HG02623 (cell line): ENCODE results near the gene LCE2B.
"Not testable (repeated sequence)": the region's sequence is repeated elsewhere in the genome, so short reads cannot be mapped to it uniquely, and the experiment has no call there.

Experiments
- ATAC-seq: cut with Tn5 transposase; IDR thresholded peaks from one replicate; pipeline ENCODE4 v1.9.1; 2021; ENCODE audit warnings: moderate library complexity; ENCODE audit not compliant: unreplicated experiment

Gene LCE2B, protein sequence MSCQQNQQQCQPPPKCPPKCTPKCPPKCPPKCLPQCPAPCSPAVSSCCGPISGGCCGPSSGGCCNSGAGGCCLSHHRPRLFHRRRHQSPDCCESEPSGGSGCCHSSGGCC

DNA sequence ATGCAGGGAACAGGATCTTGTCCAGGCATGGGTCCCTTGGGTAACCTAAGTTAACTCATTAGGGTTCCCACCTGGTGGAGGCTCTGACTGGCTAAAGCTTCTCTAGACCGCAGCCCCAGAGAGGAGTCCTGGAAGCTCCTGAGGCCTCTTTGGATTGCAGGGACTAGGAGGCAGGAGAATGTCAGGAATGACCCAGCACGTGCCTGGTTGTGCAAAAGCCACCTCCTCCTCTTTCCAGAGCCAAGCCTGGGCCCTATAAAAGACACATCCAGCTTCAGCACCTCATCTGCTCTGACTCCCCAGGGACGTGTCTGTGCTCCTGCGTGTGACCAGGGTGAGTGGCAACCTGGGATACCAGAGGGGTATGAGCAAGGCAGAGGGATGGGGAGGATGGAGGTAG is at the start of gene LCE2B:
TSS of gene LCE2B (plus strand) at position 301 of the 400 bp plus-strand sequence. CDS start 721 bp downstream, outside the sequence.
- not testable (repeated sequence) for ATAC-seq

DNA sequence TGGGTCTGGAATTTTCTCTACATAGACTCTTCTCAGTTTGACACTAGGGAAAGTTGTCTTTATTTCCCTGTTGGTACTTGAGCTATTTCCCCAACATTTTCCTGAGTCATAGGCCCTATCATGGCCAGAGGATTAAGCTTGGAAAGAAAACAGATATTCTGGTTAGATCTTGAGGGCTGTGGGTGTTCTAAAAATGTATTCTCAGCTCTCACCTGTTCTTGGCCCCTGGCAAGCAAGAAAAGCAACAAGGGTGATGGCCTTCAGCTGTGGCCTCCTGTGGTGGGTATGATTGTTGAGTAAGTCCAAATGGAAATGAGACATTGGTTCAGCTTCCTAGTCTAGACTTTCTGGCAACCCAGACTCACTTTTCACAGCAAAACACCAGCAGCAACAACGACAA is 45.6 kb upstream of the LCE2B start:
- no peak for ATAC-seq

DNA sequence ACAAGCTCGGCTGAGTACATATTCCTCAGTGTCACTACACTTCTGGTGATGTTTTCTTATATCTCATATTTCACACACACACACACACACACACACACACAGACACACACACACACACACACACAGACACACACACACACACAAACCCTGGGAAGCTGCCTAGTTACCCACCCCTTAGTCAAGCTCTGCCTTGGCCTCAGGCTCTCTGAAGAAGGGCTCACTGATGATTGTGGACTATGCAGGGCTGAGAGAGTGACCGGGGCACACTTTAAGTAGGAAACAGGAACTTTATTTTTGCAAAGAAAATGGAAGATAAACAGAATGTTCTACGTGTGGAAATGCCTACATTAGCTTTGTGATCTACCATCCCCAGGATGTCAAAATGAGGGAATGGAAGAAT is 42.0 kb upstream of the LCE2B start:
- ATAC-seq = no peak

DNA sequence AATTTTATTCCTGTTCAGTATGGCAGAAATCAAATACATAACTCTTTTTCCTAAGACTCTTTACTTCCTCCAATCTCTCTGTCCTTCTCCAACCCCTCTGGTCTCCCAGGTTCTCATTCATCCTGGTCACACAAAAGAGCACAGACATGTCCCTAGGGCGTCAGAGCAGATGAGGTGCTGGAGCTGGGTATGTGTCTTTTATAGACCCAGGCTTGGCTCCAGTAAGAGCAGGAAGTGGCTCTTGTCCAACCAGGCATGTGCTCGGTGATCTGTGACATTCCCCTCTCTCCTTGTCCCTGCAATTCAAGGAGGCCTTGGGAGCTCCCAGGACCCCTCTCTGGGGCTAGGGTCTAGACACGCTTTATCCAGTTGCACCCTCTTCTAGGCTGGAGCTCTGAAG is 40.8 kb upstream of the LCE2B start:
- no peak for ATAC-seq

DNA sequence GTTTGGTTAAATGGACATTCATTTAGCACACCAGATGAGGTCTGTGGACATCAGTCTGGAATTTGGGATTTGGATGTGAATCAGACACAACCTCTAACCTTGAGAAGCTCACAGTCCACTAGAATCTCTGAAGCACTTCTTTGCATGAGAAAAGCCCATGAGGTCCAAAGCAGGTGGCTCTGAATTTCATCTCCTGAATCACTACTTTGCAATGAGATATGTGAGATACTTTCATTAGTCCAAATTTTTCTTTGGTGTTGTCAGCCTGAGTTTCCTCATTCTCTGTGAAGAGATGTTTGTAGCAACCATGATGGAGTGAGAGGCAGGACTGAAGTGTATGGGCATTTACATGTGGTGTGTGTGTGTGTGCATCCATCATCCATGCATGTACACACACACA is 39.3 kb upstream of the LCE2B start:
- ATAC-seq = no peak

DNA sequence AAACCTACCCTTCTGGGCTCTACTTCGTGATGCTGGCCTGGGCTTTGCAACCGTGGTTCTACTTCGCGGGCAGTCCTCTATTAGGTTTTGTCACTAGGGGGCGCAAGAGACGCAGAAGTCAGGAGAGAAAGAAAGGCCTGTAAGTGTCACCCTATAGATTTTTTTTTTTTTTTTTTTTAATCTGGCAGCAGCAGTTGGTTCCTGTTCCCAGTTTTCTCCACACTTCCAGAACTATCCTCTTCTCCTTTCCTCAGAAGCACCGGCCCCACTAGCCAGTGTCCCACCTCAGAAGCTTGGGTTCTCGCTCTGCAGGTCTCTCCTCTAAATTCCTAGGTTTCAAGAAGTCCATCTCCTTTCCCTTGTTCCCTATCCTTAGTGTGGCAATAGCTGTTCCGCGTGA is 31.8 kb upstream of the LCE2B start:
- no peak for ATAC-seq

DNA sequence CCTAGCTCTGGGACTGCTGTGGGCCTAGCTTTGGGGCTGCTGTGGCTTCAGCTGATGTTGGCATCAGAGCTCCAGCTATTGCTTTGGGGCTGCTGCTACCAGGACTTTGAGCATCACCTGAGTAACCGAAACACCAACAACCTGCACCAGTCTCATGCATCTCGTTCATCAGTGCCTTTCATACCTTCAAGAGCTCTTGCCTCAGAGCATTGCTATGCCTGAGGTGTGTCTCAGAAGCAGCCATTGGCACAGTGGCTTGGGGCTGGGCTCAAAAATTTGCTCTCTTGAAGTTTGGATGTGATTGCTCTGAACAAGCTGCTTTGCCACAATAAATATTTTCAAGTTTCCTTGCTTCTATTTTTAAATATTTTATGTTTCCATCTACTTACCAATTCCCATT is 29.5 kb upstream of the LCE2B start:
- no peak for ATAC-seq

DNA sequence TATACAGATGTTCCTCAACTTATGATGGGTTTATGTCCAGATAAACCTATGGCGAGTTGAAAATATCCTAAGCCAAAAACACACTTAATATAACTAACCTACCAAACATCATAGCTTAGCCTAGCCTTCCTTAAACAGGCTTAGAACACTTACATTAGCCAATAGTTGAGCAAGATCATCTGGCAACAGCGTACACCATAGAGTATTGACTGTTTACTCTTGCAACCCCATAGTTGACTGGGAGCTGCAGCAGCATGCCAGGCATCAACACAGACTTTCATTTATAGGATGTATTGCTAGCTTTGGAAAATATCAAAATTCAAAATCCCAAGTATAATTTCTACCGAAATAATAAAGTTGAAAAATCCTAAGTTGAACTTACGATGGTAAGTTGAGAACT is 28.2 kb upstream of the LCE2B start:
- no peak for ATAC-seq

DNA sequence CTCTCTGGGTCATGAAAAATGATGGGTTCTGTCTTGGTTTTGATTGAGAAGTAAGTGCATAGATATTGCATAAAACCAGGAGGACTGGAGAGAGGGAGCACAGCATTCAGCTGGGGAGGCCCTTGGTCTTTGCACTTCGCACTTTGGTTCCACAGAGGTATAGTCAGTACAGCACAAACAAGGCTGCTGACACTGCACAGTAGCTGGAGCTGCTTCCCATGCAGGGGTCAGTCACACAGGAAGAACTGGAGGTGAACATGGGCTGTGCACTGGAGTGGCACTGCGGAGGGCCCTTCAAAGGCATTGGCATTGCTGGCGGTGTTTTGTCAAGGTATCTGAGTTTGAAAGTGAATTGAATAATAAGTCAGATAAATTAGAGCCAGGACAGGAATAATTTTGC is 27.3 kb upstream of the LCE2B start:
- ATAC-seq = no peak

DNA sequence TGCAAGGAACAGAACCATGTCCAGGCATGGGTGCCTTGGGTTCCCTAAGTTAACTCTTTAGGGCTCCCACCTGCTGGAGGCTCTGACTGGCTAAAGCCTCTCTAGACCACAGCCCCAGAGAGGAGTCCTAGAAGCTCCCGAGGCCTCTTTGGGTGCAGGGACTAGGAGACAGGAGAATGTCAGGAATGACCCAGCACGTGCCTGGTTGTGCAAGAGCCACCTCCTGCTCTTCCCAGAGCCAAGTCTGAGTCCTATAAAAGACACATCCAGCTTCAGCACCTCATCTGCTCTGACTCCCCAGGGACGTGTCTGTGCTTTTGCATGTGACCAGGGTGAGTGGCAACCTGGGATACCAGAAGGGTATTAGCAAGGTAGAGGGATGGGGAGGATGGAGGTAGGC is 22.8 kb upstream of the LCE2B start, which contains the start of gene LCE2D:
TSS of gene LCE2D (plus strand) at position 283 of the 400 bp plus-strand sequence. CDS start 726 bp downstream, outside the sequence.
- no peak for ATAC-seq

DNA sequence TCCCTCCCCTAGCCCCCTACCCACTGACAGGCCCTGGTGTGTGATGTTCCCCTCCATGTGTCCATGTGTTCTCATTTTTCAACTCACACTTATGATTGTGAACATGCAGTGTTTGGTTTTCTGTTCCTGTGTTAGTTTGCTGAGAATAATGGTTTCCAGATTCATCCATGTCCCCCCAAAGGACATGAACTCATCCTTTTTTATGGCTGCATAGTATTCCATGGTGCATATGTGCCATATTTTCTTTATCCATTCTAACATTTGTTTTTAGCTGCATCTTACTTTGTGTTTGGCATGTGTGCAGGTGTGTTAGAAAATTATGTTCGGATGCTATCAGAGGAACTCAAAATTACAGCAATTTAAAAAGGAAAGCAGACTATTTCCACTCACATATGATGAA is 19.8 kb upstream of the LCE2B start:
- not testable (repeated sequence) for ATAC-seq

DNA sequence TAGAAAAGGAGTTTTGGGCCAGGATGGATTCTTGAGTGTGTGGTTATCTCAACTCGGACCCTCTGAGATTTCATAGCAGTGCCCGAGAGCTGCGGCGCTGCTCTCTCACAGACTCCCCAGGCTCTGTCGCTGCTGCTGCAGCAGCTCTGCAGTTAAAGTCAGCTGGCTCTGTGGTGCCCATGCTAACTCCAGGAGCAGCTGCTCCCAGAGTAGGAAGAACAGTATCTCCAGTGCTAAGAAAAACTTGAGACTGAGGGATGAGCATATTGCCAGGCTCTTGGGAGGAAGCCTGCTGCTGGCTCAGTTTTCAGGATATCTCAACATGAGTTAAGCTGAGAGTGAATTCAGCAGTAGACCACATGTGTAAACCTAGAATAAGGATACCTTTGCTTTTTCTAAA is 18.3 kb upstream of the LCE2B start:
- ATAC-seq = no peak

DNA sequence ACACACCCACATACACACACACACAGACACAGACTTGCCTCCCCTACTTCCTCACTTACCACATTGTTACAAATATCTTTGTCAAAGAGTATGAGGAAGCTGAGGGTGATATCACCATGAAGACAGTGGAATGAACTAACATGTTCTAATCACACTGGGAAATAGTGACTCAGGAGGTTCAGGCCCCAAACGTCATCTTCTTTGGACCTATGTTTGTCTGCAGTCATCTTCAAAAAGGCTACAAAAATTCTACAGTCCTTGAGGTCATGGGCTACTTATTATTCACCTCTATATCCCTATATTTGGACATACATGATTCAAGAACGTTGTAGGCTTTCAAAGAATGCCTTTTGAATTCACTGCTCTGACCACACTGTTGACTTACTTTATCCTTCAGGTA is 12.9 kb upstream of the LCE2B start:
- no peak for ATAC-seq

DNA sequence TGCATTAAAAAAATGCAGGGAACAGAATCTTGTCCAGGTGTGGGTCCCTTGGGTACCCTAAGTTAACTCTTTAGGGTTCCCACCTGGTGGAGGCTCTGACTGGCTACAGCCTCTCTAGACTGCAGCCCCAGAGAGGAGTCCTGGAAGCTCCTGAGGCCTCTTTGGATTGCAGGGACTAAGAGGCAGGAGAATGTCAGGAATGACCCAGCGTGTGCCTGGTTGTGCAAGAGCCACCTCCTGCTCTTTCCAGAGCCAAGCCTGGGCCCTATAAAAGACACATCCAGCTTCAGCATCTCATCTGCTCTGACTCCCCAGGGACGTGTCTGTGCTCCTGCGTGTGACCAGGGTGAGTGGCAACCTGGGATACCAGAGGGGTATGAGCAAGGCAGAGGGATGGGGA is 10.9 kb upstream of the LCE2B start, which contains the start of gene LCE2C:
TSS of gene LCE2C (plus strand) at position 297 of the 400 bp plus-strand sequence. CDS start 737 bp downstream, outside the sequence.
- not testable (repeated sequence) for ATAC-seq

DNA sequence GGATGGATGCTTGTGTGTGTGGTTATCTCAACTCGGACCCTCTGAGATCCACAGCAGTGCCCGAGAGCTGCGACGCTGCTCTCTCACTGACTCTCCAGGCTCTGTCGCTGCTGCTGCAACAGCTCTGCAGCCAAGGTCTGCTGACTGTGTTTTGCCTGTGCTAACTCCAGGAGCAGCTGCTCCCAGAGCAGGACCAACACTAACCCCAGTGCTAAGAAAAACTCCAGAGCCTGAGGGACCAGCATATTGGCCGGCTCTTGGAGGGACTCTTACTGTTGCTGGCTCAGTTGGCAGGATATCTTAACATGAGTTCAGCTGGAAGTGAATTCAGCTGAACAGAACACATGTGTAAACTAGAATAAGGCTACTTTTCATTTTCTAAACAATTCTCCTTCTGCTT is 6.5 kb upstream of the LCE2B start:
- ATAC-seq = no peak

DNA sequence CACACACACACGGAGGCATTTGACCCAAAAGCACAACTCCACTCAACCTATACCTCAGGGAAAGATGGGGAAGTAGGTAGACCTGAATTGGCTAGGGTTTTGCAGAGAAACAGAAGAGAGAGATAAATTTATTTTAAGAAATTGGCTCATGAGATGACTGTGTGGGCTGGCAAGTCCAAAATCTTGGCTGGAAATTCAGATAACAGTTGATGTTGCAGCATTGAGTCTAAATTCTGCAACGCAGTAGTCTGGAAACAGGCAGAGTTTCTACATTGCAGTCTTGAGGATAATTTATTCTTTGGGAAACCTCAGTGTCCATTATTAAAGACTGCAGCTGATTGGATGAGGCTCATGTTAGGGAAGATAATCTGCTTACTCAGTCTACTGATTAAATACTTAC is 4.3 kb upstream of the LCE2B start:
- ATAC-seq = no peak

DNA sequence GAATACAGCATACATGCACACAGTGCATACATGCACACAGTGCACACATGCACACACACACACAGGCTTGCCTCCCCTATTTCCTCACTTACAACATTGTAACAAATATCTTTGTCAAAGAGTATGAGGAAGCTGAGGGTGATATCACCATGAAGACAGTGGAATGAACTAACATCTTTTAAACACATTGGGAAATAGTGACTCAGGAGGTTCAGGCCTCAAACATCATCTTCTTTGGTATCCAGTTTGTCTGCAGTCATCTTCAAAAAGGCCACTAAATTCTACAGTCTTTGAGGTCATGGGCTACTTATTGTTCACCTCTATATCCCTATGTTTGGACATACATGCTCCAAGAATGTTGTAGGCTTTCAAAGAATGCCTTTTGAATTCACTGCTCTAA is 2.1 kb upstream of the LCE2B start:
- ATAC-seq = no peak

DNA sequence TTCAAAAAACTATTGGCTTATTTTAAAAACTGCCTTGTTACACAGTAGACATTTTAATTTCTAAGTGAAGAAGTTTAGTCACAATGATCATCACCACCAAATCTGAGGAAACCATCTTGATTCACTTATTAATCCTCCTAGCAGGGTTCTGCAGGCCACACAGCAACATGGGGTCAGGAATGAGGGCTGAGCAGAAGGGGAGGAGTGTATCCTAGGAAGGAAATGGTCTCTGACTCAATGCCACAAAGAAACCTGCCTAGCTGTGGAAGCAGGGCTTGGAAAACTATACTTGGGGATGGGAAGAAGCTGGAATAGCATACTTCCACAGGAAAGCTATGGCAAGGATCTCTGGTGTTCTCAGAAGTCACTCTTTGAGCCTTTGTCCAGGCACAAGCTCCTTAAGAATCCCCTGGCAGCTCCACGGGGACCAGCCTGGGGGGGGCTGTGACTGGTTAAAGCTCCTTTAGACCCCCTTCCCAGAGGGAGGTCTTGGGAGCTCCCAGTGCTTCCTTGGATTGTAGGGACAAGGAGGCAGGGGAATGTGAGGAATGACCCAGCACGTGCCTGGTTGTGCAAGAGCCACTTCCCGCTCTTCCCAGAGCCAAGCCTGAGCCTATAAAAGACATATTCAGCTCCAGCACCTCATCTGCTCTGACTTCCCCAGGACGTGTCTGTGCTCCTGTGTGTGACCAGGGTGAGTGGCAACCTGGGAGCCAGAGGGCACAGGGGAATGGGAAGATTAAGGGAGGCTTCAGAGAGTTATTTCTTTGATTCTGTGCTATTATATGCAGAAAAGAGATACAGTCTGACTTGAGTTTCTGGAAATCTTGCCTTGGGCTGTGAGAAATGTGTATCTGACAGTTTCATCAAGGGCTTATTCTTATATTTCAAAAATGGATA is 12.0 kb downstream of the LCE2B start, which contains the start of gene LCE2A:
TSS of gene LCE2A (plus strand) at position 645 of the 900 bp plus-strand sequence. CDS start 557 bp downstream, outside the sequence.
- no peak for ATAC-seq

DNA sequence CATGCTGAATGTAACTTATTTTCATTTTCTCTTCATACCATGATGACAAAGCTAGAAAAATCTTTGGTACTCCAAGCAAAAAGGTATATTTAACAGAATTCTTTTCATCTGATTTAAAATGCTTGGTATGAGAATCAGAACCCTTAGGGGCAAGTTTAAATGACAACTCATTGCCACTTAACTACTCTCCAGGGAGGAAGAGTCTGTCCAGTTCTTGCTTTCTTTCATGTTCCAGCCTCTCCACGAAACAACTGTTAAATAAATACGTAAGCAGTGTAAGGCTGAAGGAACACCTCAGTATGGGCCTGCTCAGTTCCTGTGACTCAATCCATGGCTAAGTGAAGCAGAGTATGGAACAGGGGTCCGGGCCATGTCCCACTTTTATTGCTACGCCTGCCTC is 13.8 kb downstream of the LCE2B start:
- ATAC-seq = no peak

DNA sequence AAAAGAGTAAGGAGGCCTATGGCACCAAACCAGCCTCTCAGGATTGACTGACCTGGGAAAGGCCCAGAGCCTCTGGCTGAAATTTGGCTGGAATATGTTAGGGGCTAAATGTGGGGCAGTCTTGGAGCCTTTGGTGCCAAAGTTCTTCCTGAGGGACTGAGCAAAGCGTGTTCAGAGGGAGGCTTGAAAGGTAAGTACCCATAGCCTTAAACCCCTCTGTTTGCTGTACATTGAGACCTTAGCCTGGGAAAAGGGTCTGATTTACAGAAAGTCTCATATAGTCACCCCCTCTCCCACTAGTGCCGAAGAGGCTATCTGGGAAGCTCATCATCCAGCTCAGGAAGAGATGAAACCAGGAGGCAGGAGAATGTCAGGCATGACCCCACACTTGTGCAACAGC is 21.9 kb downstream of the LCE2B start, which contains the start of gene LCE4A:
TSS of gene LCE4A (plus strand) at position 301 of the 400 bp plus-strand sequence. CDS start 916 bp downstream, outside the sequence.
- no peak for ATAC-seq

DNA sequence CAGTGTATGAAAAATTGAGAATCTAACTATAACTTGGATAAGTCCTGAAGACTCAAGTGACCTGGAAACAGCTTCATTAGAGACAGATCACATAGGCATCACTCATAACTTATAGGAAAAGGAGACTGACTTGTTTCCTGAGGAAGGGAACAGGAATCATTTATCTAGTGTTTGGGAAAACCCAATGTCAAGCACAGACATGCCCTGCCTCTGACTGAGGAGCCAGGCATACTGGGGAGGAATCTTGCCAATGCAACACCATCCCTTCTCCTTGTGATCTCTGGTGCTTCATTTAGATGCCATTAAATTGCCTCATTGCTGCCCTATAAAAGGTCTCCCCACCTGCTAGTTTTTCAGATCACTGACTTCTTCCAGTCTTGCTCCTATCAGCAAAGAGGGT is 32.3 kb downstream of the LCE2B start:
- no peak for ATAC-seq

DNA sequence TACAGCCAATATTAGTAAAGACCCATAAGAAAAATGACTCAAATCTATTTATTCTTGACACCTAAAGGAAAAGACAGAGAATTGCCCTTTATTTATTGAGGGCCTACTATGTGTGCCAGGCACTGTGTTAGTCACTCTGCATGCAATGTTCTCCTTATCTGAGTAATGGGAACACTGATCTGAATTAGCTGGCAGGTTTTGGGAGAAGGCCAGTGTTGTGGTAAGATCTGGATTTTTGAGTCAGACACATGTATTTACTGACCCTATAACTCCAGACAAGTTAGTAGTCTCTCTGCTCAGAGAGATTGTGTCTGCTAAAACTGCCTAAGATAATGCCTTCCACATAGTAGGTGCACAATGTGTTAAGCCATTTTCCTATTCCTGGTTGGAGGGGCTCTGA is 39.3 kb downstream of the LCE2B start:
- no peak for ATAC-seq
